ENCODE measurements around the gene SPATA31D1.
"Not testable (repeated sequence)": the region's sequence is repeated elsewhere in the genome, so short reads cannot be mapped to it uniquely, and the experiment has no call there.

The SPATA31D1 gene

DNA sequence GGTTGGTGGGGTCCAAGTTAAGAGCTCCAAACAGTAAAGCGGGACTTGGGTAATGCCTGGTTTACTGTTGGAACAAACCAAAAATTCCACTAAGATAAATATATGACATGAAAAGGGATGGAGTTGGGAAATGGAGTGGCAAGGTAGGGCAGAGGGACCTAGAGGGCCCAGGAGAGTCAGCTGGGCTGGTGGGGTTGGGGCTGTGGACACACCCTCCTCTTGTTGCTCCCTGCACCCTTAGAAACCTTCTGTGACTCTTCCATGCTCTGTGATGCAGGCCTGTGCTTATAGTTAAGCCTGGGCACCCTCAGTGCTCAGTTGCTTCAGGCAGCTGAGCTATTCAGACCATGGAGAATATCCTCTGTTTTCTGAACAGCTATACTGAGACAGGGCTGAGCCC, at the start of gene SPATA31D1:
Gene SPATA31D1 (plus strand): TSS at position 301 of the 400 bp plus-strand sequence. CDS start 47 bp downstream, at position 348.
- not testable (repeated sequence) for DNase-seq (ENCODE audit: low read depth in 2 of 2)

DNA sequence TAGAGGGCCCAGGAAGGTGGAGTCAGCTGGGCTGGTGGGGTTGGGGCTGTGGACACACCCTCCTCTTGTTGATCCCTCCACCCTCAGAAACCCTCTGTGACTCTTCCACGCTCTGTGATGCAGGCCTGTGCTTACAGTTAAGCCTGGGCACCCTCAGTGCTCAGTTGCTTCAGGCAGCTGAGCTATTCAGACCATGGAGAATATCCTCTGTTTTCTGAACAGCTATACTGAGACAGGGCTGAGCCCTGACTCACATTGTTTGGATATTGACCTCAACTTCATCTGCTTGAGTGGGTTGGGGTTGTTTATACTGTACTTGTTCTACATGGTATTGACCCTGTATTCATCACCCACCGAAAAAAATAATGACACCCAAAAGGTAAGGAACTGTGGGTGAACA, 45.2 kb upstream of the SPATA31D1 start, which contains the start of gene SPATA31D3:
Gene SPATA31D3 (plus strand): TSS at position 108 of the 400 bp plus-strand sequence. CDS start 86 bp downstream, at position 194.
- not testable (repeated sequence) for DNase-seq (ENCODE audit: low read depth in 2 of 2)

DNA sequence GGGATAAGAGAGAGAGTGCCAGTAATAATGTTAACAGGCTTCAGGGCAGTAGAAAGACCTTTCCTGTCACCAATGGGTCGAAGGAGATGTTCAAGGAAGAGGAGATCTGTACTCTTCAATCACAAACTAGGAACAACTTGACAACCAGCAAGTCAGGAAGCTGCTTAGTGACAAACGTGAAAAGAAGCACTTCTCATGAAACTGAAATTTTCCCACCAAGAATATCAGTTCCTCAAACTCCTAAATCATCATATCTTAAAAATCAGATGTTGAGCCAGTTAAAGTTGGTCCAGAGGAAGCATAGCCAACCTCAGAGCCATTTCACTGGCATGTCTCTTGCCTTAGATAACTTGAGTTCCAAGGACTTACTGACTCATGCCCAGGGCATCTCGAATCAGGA, 39.9 kb upstream of the SPATA31D1 start:
- DNase-seq (ENCODE audit: low read depth in 2 of 2): not testable (repeated sequence)

DNA sequence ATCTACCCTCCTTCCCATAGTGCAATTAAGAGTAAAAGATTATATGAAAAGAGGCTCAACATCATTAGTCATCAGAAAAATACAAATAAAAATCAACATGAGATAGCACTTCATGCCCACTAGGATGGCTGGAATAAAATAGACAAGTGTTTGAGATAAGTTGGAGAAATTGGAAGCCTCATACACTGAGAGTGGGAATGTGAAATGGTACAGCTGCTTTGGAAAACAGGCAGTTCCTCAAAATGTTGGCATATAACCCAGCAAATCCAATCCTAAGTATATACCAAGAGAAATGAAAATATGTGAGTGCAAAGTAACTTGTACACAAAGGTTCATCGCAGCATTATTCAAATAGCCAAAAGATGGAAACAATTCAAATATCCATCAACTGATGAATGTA, 35.5 kb upstream of the SPATA31D1 start:
- no peak for DNase-seq (ENCODE audit: low read depth in 2 of 2)

DNA sequence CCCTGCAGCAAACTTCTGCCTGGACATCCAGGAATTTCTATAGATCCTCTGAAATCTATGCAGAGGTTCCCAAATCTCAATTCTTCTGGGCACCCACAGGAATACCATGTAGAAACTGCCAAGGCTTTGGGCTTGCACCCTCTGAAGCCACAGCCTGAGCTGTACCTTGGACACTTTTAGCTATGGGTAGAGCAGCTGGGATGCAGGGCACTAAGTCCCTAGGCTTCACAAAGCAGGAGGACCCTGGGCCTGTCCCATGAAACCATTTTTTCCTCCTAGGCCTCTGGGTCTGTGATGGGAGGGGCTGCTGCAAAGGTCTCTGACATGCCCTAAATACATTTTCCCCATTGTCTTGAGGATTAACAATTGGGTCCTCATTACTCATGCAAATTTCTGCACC, 32.9 kb upstream of the SPATA31D1 start:
- no peak for DNase-seq (ENCODE audit: low read depth in 2 of 2)

DNA sequence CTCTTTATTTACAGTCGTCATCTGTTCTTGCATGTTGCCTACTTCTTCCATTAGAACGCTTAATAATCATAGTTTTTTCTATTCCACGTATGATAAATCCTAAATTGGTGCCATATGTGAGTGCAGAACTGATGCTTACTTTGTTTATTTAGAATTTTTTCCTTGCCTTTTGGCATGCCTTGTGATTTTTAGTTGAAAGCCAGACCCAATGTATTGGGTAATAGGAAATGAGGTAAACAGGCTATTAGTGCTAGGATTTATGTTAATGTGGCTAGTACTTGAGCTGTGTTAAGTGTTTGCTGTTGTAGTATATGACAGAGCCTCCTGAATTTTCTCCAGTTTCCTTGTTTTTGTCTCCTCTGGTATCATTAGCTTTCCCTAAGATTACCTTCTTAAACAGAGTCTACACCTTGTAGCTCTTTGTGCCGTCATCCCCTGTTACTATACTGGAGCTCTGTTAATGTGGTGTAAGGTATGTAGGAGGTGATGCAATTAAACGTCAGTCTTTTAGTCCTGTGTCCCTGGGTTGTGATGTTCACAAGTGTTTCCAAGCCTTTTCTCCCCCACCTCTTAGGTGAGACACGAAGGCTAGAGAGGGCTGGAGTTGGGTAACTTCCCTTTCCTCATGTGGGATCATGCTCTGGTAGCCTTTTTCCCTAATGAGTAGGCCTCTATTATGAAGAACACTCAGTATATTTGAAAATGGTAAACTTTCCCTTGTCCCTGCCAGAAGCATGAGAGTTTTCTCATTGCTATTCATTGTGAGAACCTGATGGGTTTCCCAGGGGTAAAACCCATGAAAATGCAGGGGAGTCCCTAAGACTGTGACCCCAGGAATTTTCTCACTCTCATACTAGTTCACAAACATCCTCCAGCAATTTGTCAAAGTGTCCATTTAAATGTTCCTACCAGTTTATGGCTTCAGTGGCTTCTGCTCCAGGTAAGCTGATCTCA, 24.1 kb upstream of the SPATA31D1 start:
- no peak for DNase-seq (ENCODE audit: low read depth in 2 of 2)

DNA sequence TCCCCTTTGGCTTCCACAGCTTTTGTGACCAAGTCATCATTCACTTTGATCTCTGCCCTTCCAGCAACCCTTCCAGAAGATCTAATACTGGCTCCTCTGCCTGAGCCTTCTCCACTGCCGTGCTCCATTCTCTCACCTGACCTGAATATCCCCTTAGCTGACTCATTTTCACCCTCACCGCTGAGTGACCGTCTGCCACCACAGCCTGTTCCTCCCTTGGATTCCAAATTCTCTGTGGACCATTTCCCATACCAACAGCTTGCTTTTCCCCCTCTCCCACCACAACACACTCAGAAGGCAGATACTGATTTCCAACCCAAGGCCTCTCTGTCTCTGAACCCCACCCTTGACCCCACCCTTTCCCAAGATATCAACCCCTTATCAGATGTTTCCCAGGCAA, 20.5 kb upstream of the SPATA31D1 start:
- no peak for DNase-seq (ENCODE audit: low read depth in 2 of 2)

DNA sequence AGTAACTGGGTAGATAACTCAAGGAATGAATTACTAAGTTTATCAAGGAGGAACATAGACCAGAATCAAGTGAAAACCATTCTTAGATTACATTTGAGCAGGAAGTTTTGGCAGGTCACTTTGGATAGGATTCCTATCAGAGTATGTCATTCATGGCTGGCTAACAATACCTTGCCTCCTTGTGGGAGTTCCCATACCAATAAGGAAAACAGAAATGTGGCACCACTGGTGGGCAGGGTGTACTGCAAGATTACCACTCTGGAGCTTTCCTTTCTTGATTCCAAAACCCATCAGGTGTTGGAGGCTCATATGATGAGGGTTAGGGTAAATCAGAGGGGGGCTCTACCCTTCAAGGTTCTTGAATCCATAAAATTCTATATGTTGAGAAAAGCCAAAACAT, 18.6 kb upstream of the SPATA31D1 start:
- no peak for DNase-seq (ENCODE audit: low read depth in 2 of 2)

DNA sequence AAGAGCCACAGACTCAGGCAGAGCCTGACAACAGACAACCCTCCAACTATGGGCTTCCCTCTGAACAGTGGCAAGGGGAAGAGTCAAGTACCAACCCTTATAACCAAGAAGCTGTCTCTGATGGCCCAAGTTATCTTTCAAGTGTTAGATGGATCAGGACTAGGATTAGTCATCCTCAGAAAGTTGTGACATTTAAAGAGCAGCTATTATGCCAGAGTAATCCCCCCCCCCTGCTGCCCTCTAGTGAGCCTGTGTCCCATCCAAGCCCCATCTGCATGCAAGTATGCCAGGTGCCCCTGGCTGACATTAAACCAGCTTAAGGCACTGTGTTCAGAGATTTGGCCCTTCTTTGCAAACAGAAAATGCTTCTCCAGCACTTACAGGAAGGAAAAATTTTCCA, 16.8 kb upstream of the SPATA31D1 start:
- DNase-seq (ENCODE audit: low read depth in 2 of 2): no peak

DNA sequence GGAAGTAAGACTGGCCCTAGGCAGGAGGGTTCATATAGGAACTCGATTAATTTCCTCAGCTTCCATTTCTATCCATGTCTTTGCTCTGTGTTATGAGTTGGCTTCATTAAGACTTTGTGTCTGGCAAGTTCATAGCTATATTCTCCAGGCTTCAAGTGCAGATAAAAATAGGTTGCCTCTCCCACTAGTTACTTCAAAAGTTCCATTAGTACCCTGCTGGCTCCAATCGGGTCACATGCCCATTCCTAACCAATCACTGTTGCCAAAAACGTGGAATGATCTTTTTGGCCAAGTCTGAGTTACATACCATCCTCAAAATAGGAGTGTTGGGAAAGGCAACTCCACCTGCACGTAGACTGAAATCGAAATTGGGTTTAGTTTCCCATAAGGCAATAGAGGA, 13.8 kb upstream of the SPATA31D1 start:
- DNase-seq (ENCODE audit: low read depth in 2 of 2): no peak

DNA sequence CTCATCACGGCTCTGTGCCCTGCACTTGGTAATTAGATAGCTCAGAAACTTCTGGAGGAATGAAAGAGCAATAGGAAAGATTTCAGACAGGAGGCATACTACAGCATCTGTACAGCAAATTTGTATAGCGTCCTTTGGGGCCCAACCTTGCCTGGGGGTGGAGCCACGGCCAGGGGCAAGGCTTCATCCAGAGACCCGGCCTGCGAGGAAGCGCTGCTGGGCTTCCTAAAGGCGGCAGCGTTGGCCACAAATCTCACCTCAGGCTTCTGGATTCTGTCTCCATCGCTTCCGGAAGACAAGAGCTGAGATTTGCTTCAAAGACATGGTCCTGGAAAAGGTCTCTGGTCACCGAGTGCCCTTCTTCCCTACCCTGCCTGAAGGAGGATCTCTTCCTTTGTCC, 12.2 kb upstream of the SPATA31D1 start:
- DNase-seq (ENCODE audit: low read depth in 2 of 2): no peak

DNA sequence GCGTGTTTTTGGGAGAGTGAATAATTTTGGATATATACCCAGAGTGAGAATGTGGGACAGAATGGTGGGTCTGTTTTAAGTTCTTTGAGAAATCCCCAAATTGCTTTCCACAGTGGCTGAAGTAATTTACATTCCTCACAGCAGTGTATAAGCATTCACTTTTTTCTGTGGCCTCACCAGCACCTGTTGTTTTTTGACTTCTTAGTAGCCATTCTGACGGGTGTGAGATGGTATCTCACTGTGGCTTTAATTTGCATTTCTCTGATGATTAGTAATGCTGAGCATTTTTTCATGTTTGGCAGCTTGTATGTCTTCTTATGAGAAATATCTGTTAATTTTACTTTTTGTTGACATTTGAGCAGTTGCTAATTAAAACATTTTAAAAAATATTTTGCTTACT, 9.4 kb upstream of the SPATA31D1 start:
- DNase-seq (ENCODE audit: low read depth in 2 of 2): no peak

DNA sequence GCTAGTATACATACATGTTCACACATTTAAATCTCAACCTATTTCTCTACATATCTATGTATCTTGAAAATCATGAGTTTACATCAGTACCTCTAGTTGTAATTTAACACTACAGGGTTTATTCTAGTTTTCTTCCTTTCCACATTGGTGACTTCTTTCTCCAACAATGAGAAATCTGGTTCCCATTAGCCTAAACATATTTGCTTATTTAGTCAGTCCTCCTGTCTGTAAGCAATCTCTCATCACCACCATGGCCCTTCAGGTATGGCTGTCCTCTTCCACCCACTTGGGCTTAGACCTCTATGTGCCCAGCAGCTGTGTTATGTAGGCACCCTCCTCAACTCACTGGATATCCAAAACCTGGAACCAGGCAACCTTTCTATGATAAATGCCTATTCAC, 8.0 kb upstream of the SPATA31D1 start:
- DNase-seq (ENCODE audit: low read depth in 2 of 2): no peak

DNA sequence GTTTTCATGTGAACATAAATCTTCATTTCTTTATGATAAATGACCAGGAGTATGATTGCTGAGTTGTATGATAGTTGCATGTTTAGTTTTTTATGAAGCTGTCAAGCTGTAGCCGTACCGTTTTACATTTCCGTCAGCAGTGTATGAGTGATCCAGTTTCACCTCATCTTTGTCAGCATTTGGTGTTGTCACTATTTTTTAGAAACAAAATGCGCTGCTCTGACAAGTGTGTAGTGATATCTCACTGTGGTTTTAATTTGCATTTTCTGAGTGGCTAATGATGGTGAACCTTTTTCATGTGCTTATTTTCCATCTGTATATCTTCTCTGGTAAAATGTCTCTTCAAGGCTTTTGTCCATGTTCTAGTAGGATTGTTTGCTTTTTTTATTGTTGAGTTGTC, 6.7 kb upstream of the SPATA31D1 start:
- no peak for DNase-seq (ENCODE audit: low read depth in 2 of 2)

DNA sequence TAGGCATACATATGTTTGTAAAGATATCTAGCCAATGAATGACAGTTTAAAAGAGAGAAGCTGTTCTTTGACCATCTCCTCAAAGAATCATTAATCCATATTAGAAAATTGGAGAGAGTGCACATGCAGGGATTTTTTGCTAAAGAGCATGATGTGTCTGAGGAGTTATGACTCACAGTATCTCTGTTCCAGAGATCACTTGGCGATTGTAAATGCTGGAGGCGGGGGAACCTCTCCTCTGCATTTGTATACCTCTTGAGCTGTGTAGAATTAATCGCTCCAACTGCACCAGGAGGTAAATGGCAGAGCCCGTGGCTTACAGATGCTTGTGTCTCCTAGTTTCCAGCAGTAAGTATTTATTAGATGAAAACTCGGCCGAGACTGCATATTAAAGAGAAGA, 3.6 kb upstream of the SPATA31D1 start:
- DNase-seq (ENCODE audit: low read depth in 2 of 2): no peak

DNA sequence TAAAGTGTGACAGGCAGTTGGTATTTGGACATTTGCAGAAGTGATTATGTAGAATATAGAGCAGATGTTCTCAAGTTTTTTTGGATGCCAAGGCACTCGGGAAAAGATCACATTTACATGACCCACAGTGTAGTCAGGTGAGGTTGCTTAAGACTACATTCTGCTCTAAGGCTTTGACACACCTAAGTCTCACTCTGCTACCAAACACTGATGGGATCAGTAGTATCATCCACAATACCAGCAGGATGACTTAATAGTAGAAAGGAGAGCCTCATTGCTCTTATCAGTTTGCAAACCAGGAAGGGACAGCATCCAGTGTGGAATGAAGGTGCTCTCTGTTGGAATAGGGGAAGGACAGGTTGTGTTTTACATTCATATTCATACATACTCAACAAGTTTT, 2.5 kb upstream of the SPATA31D1 start:
- no peak for DNase-seq (ENCODE audit: low read depth in 2 of 2)

DNA sequence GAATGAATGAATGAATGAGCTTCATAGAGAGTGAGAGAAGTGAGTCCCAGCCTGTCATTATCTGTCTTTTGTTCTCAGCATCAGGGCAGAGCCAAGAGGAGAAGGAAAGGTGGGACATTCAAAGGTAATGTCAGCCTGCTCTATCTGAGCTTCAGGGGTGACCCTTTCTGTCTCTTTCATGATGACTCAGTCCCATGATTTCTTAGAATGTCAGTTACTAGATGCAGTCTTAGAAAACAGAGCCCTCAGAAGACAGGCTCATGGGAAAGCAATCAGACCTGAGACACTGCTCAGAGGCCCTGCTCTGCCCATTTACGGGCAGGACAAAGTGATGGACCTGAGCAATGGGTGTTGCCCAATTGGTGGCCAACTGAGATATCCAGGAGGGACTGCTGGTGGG, 1.1 kb downstream of the SPATA31D1 start:
- DNase-seq (ENCODE audit: low read depth in 2 of 2): no peak

DNA sequence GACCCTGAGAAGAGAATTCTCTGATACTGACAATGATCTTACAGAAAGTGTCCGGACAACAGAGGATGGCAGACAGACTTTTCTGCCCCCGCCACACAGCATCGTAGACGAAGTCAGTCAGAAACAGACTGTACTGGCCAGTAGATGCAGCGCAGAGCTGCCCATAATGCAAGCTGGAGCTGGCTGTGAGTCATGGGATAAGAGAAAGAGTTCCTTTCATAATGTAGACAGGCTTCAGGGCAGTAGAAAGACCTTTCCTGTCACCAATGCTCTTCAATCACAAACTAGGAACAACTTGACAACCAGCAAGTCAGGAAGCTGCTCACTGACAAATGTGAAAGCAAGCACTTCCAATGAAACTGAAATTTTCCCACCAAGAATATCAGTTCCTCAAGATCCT, 5.1 kb downstream of the SPATA31D1 start:
- no peak for DNase-seq (ENCODE audit: low read depth in 2 of 2)

DNA sequence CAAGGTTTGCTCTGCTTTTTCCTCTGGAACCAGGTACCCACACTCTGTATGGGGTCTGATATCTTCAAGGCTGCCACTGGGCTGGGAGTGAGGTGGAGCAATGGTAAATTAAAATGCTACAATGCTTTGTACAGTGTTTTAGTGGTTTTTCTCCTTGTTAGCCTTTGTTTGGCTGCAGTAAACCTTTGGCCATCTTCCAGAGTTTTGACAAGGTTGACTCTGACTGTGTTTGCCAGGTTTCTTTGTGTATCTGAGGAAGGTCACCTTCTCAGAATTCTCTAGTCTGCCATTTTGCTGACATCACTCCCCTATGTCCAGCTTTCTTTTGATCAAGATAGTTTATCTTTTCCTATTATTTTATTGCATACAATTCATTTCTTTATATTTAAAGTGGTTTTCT, 11.2 kb downstream of the SPATA31D1 start:
- DNase-seq (ENCODE audit: low read depth in 2 of 2): no peak

DNA sequence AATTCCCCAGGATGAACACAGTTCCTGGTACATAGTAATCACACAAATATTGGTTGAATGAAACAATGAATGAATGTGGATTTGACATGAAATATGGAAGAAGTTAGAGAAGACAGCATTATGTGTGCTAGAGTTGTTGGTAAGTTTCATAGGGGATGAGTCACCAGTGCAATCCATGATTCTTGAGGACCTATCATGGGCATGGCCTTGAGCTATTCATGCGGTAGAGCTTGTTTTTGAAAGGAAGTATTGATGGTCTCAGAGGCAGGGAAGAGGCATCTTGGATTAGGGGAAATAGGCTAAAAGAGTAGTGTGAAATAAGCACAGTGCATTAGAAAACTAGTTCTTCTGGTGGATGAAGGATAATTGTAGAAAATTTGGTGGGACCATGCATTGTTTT, 22.1 kb downstream of the SPATA31D1 start:
- DNase-seq (ENCODE audit: low read depth in 2 of 2): no peak

DNA sequence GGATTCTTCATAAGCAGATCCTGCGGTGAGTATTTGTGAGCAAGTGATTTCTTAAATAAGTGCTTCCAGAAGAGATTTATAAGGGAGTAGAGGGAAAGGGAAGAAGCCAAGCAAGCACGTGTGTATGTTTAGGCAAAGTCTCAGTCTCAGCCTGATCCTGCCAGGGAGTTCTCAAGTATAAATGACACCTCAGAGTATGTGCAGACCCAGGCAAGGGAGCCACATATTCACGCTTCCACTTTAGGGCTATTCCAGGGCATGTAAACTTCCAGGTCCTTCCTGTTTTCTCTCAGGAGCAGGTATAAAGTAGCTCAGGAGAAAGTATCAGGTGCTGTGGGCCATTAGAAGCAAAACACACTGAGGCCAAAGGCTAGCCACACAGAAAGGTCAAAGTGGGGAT, 22.6 kb downstream of the SPATA31D1 start:
- no peak for DNase-seq (ENCODE audit: low read depth in 2 of 2)

DNA sequence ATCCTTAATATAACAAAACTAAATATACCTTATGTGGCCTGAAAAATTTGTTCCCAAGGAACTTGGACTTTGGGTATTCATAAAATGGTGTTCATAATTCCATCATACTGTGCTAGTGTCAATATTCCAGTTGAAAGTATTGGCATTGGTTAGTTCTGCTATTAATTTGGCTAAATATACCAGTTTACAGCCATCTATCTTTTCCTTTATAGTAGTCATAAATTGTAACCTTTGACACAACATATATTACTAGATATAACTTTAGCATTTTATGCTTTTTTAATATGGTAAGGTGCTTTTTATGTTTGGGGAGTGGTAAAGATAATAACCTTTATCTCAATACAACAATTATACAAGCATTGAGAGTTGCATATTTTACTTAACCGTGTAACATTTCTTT, 23.7 kb downstream of the SPATA31D1 start:
- no peak for DNase-seq (ENCODE audit: low read depth in 2 of 2)

DNA sequence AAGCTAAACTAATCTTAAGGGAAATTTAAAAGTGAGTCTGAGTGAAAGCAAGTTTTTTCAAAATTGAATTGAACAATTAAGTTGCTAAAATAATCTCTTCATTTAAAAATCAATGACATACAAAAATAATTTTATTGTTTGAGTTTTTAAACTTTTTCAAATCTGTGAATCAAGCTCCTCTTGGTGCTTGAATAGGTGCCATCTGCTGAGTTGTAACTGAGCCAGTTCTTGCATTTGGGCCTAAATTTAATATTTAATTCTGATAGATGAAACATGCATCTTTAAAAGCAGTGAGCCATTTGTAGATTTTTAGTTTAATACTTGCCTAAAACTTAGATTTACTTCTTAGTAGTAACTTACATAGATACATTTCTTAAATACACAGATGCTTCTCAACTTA, 31.8 kb downstream of the SPATA31D1 start:
- DNase-seq (ENCODE audit: low read depth in 2 of 2): no peak

DNA sequence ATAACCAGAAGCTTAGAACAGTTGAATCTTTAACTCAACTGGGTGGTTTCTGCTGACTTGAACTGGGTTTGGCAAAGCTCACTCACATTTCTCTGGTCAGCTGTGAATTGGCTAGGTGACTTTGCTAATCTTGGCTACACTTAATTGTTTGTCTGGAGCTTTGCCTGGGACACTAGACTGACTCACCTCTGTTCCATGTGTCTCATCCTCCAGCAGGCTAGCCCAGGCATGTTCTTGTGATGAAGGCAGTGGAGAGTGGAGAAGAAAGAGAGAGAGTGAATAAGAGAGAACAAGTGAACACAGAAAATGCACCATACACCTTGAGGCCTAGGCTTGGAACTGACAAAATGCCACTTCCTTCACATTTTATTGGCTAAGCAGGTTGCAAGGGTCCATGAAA, 32.6 kb downstream of the SPATA31D1 start:
- no peak for DNase-seq (ENCODE audit: low read depth in 2 of 2)

Measured in stimulated activated CD8-positive, alpha-beta memory T cell treated with anti-CD3 and anti-CD28 coated beads, Interleukin-2, amount 100 ng/mL, for 48 hours (primary cell).